Stimulated activated CD4-positive, alpha-beta T cell treated with anti-CD3 and anti-CD28 coated beads, Interleukin-1b, Interleukin-23, amount 100 ng/mL, for 24 hours (primary cell): Measurements from ENCODE around the gene GIMAP5.
A peak's percentile ranks its signal among the peaks of the same experiment; 100 is the strongest.

Source experiments
- DNase-seq, 4 experiments: peaks; one replicate each; pipeline ENCODE4 v3.0.0-alpha.2; 2020; ENCODE audit warnings: low read depth in 4 of 4, low spot score in 1 of 4

GIMAP5 gene

DNA sequence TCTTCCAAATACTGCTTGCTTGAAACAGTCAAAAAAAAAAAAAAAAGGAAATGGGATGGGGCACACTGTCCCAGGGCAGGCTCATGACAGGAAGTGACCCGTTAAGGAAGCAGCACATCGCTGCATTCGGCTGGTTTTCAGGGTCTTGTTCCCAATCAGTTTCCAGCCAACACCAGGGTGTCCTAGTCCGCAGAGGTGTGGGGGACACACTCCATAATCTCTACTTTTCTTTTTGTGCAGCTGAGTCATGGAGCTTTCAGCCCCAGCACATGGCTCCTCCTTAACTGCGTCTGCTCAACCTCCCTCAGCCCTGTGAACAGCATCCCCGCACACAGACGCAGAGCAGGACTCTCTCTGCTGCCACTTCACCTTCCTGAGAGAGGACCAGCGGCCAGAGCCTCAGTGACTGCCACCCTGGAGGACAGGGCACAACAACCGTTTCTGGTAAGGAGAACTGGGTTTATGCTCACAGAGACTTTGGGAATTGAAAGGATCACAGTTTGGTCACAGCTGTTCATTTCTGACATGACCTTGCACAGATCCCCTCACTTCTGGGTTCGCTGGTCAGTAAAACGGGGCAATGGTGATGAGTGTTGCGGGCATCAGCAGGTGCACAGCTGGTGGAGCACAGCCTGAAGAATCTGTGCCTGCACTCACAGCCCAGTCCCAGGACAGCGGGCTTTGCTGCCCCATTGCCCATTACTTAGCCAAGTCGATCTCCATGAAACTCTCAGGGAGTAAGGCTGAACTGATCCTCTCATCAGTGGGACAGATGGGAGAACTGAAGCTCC lies at the start of gene GIMAP5:
Gene GIMAP5, plus strand, starts transcription at position 154 of the 791 bp plus-strand sequence. CDS start 3,467 bp downstream, outside the sequence.
- DNase-seq, result no peak

DNA sequence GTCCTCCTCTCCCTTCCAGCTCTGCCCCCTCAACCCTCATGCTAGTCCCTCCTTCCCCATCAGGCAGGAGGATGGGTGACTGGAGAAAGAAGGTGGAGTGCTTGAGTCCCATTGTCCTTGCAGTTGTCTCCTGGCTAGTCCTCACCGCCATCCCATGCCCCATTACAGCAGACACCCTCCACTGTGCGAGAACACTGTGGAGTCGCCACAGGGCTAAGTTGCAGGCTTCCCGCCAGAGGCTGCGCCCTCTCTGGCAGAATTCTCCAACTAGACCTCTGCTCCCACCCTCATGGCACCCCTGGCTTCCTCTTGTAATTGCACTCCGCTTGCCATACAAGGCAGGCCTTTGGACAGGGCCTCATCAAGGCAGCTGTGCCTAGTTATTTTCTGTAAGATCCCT lies 48.6 kb upstream of the GIMAP5 start:
- DNase-seq, result no peak

DNA sequence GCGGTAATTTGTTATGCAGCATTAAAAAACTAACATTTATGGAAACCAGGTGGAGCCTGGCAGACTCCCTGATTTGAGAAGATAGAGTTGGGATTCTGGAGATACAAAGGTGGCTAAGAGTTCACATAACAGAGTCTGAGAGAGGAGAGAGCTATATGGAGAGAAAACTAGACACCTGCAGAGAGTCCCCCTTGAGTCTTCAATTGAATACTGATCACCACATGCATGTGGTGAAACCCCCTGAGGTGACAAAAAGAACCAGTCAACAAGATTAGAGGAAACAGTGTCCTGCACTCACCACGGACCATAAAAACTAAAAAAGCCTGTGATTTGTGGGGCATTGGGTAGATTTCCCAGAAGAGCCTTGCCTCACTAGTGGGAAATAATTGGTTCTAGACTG lies 41.6 kb upstream of the GIMAP5 start:
- no peak for DNase-seq

DNA sequence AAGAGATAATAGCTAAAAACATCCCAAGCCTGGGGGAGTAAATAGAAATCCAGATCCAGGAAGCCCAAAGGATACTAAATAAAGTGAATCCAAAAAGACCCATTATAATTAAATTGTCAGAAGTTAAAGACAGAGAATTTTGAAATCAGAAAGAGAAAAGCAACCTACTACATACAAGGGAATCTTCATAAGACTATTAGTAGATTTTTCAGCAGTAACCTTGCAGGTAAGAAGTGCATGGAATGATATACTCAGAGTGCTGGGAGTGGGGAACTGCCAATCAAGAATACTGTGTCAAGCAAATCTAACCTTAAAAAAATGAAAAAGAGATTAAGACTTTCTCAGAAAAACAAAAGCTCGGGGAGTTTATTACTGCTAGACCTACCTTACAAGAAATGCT lies 34.0 kb upstream of the GIMAP5 start:
- no peak for DNase-seq

DNA sequence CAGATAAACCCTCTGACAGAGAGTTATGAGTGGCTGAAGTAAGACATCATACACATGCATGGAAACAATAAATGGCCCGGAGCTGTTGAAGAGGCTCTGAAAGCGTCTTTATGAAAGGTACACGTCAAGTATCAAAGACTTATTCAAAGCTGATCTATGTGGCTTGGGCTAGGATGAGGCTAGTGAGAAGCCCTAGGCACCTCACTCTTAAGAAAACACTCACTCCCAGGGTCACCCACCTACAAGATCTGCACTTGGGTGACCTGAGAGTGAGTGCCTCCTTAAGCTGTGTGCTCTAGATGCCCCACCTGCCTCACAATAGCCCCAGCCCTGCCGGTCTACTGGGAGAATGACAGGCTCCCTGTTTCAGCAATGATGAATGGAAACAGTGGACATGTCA lies 21.9 kb upstream of the GIMAP5 start:
- DNase-seq, result no peak

DNA sequence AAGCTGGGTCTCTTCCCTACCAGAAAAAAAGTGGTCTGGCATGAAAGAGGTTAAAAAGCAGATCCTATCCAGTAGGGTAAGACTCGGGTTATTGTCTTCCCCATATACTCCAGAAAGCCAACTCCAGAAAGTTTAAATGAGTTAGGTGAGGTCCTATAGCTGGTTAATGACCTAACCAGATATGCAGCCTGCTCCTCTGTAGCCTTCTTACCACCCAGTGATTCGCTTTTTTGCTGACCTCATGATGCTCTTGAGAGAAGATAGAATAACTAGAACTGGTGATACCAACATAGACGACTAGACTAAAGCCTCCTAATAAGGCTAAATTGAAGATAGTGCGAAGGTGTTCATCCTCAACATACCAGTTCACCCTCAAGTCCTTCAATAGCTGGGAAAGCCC lies 21.5 kb upstream of the GIMAP5 start:
- no peak for DNase-seq

DNA sequence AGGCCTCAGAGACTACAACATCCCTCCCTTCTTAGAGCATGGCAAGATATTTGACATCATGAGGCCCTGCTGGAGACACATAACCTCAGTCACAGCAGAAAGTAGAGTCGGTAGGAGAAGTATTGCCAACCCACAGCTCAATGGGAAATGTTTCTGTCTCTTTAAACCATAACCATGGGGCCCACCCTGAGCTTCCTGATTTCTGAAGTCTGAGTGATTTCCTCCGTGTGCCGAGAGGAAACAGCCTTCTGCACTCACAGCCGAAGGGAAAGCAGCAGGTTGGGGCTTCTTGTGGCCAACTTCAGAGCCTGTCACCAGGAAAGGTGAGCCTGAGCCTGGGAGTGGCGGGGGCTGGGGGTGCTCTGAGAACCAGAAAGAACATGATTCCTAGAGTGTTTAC lies 20.9 kb upstream of the GIMAP5 start, which contains the start of gene GIMAP1:
Gene GIMAP1, plus strand, starts transcription at position 246 of the 400 bp plus-strand sequence. CDS start 2,435 bp downstream, outside the sequence.
- DNase-seq, result peak in 1 of 4 experiments; percentile 61

DNA sequence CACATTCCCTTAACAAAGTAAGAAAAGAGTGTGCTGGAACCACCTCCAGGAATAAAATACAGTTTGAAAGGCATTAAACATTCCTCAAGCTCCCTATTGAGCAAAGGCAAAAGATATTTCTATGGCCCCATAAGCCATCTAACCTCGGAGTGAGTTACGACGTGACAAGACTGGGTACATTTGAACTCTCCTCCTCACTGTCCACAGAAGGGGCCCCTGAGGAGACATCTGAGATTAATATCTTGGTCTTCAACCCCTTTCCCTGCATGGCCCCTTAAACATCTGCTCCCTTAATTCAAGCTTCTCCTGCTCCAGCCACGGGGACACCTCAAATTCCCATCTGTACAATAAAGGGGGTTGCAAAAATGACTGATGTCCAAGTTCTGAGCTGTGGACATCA lies 20.3 kb upstream of the GIMAP5 start:
- DNase-seq, result no peak

DNA sequence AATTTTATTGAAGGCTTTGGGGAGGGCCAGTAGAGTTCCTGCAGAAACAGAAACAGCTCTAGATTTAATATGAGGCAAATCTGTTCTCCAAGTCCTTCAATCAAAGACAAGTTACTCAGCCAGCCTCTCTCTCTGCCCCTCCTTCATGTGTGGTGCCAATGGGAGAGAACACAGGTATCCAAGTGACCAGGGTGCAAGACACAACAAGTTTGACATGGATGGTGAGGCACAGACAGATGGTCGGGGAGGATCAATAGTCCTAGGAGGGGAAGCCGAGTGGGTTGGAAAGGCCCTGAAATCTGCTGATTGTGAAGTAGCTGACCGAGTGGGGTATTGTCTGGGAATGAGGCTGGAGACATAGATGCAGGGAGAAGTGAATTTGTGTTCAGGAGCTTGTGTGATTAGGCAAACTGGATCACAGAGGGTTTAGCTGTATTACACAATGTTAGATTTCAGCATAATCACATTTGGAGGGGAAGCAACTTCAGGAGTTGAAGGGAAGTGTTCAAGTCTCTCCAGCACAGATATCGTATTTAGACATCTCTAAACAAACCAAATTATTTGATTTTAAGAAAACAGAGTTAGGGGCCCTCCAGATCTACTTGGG lies 19.3 kb upstream of the GIMAP5 start:
- no peak for DNase-seq

DNA sequence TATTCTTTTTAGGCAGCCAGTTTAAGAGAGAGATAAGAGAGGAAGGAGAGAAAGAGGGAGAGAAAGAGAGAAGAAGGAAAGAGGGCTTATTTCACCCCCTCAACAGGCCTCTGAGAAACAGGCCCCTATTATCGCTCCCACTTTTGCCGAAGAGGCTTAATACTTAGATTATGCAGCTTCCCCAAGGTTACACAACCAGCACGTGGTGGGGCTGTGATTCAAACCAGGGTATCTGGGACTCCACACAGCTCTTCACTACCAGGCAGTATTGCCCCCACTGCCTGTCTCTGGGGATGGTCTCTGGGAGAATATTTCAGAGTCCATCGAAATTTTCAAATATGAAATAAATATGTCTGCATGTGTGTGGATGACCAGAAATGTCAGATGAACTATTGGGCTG lies 17.8 kb upstream of the GIMAP5 start:
- no peak for DNase-seq

DNA sequence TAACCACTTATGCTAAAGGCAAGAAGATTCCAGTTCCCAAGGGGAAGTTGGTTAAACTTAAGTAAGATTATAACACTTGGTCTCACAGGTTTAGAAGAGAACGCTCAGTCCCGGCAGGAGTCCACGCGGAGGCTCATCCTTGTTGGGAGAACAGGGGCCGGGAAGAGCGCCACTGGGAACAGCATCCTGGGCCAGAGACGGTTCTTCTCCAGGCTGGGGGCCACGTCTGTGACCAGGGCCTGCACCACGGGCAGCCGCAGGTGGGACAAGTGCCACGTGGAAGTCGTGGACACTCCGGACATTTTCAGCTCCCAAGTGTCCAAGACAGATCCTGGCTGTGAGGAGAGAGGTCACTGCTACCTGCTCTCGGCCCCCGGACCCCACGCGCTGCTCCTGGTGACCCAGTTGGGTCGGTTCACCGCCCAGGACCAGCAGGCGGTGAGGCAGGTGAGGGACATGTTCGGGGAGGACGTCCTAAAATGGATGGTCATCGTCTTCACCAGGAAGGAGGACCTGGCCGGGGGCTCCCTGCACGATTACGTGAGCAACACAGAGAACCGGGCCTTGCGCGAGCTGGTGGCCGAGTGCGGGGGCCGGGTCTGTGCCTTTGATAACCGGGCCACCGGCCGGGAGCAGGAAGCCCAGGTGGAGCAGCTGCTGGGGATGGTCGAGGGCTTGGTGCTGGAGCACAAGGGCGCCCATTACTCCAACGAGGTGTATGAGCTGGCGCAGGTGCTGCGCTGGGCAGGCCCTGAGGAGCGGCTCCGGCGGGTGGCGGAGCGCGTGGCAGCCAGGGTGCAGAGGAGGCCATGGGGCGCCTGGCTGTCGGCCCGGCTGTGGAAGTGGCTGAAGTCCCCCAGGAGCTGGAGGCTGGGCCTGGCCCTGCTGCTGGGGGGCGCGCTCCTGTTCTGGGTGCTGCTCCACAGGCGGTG lies 17.0 kb upstream of the GIMAP5 start:
- no peak for DNase-seq

DNA sequence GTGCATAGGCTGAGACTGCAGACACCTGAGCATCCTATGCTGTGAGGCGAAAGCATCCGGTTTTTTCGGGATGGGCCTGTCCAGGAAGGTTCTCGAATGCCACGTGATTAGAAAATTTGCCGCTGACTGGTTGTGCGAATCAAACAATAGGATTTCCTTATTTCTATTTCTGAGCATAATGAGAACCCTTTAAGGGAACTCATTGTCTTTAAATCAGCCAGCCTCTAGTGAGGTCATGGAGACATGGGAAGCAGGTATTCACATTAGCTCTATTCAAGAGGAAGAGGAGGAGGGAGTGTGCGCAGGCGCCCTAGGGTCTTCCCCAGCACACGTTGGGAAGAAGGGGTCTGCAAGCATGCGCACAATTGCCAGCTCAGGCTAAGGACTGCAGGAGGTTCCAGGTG lies 15.2 kb upstream of the GIMAP5 start:
- DNase-seq, result no peak

DNA sequence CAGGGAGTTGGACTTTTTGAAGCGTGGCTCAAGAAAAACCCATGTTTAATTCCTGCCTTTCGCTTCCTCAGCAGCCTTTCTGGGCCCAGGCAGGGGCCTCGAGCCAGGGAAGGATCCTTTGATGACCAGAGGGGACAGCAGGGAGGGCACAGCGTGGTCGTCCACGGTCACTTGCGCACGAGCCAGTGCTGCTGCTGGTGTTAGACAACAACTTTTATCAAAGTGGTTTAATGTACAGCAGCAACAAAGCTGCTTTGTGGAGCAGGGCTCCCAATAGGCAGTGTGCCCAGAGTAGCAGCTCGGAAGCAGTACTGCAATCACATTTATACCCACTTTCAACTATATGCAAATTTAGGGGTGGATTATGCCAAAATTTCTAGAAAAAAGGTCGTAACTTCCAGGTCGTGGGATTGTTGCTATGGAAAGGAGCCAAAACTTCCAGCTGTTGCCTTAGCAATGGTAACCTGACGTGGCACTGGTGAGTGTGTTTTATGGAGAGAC lies 14.7 kb upstream of the GIMAP5 start:
- DNase-seq, result no peak

DNA sequence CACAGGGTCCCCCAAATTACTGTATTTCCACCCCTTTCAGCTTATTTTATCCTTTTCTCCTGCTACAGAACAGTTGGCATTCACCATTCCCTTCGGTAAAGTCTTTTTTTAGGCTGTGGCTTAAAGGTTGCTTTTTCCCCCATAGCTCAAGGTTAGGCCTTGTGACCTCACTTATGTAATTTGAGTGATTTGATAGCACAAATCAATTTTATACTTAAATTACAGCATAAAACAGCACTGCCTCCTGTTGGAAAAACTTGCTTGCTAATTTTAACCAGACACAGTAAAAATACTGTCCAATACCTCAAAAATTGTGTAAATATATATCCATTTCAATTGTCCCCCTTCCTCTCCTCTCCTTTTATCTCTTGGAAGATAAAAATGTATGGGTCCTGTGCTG lies 13.8 kb upstream of the GIMAP5 start:
- DNase-seq, result no peak

DNA sequence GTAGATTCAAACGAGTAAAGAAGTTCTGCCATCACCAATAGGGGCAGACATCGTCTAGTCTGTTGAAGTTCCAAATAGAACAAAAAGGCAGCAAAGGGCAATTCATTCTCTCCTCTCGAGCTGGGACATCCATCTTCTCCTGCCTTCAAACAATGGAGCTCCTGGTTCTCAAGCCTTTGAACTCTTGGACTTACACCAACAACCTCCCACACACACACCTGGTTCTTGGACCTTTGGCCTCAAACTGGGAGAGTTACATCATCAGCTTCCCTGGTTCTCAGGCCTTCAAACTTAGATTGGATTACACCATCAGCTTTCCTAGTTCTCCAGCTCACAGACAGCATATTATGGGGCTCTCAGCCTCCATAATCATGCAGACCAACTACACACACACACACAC lies 9.8 kb upstream of the GIMAP5 start:
- DNase-seq, result no peak

DNA sequence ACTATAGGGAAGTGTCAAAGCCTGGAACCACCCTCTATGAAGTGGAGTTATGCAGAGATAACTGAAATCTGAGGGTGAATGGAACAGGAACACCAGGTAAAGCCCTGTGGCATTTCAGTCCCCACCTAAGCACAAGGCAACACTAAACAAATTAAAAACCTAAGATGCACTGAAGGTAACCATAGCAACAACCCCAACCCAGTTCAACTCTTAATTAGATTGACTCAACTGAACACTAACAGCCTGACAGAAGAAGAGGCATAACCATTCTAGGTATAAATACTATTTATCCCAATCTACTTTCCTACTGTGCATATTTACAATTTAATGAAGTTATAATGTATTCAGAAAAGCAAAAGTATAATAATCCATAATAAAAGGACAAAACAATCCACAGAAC lies 9.2 kb upstream of the GIMAP5 start:
- no peak for DNase-seq

DNA sequence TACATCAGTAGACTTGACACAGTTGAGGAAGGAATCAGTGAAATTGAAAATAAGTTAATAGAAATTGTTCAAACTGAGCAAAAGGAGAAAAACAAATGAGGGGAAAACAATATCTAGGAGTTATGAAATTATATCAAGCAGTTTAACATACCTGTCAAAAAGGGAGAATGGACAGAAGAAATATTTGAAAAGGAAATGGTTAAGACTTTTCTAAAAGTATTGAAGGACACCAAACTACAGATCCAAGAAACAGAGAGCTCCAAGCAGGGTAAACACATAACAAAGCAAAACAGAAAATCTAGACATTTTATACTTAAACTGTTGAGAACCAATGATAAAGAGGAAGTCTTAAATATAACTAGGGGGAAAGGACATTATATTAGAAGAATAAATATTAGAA lies 8.6 kb upstream of the GIMAP5 start:
- DNase-seq, result no peak

DNA sequence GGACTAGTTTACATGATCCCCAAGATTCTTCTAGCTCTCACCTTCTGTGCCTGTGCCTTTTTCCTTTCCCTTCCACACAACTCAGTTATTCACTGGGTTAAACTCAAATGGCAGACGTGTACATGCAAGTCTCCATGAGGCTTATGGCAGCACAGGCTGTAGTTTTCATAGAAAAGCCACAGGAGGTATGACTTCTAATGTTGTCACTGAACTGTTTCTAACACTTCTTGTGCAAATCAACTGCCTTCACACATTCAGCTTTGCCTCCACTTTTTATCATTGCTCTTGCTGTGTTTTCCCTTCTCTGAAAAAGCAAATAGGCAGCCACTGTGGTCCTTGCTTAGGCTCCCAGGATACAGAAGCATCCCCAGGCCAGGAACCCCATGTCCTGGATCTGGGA lies 5.3 kb upstream of the GIMAP5 start:
- DNase-seq, result no peak

DNA sequence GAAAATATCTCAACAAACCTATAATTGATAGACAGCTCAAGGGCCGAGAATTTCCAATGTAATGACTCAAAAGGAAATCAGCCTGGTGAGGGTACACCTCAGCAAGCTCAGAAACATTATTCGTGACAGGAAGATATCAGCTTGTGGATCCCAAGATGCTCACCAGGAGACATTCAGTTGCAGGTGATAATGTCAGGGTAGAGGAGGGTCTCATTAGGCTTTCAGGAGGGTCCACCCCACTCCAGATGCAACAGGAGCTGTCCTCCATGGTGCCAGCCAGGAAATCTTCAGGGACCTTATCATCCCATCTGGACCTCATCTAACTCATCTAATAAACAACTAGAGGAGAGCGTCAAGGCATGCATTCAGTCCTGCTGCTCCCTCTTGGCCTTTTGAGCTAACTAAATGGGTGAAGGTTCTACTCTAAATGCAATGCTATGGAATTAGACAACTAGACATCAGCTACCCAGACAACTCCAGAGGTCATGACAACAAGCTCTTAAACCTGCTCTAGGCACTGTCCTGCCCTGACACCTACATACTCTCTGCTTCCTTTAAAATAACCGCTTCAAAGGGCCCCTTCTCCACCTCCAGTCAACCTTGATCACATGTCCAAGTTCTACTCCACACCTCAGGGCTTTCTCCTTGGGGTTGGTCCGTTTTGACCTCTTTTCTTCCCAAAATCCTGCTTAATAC lies 4.3 kb upstream of the GIMAP5 start:
- no peak for DNase-seq

DNA sequence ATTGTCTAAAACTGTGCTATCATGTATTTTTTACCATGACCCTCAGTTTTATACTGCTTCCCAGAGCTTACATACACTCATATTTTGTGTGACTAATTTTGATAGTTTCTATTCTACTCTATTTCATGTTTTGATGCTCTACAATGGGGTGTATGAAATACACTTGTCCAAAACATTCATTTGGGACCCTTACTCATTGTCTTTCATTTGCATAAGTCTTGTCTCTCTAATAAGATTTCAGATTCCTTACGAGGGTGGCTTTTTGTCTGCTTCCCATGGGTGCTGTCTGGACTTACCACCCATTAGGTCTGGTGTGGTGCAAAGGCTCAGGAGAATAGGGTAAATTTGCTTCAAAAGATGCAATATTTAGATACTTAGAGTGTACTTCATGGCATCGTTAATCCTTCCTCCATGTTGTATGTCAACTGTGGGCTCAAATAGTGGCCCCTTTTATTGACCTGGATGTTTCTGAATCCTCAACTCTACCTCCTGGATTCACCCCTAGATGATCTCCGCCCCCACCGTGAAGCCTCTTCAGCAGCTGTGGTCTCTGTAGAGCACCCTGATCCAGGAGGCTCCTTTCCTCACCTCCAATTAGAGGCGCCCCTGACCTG lies 3.6 kb upstream of the GIMAP5 start:
- DNase-seq, result no peak
